Activated CD4-positive, alpha-beta memory T cell treated with anti-CD3 and anti-CD28 coated beads, Interleukin-2, amount 10 ng/mL, durations not matched to agents 7 days and 5 days (primary cell): ENCODE results near the gene ZNF630. TPM values are rescaled to one million over a fixed set of nuclear protein-coding genes. Genes with fewer than 3 reads are reported as not detected.
A peak's percentile ranks its signal among the peaks of the same experiment; 100 is the strongest.
"Not testable (repeated sequence)": the region's sequence is repeated elsewhere in the genome, so short reads cannot be mapped to it uniquely, and the experiment has no call there.

Experiments used
- CTCF ChIA-PET: fragments of 350-600 bp; sonication (Branson Sonifier 250); formaldehyde crosslinking; loops from one replicate; lab custom pipeline; 2021; ENCODE audit warnings: antibody characterized with exemption, inconsistent platforms; lab: Charles Lee
- POLR2A ChIA-PET: fragments of 350-600 bp; sonication (Branson Sonifier 250); formaldehyde crosslinking; loops from one replicate; lab custom pipeline; 2021; ENCODE audit warnings: antibody characterized with exemption; lab: Charles Lee
- DNase-seq: peaks from one replicate; pipeline ENCODE4 v3.0.0-alpha.2; 2020
- H3K27ac Mint-ChIP-seq: one replicate; pipeline ENCODE4 v1.8.0; 2021; ENCODE audit warnings: mild to moderate bottlenecking, mixed read lengths
- H3K27me3 Mint-ChIP-seq: one replicate; pipeline ENCODE4 v1.8.0; 2021; ENCODE audit warnings: mixed read lengths
- H3K36me3 Mint-ChIP-seq: one replicate; pipeline ENCODE4 v1.8.0; 2021; ENCODE audit warnings: low read depth, mixed read lengths
- H3K4me1 Mint-ChIP-seq: one replicate; pipeline ENCODE4 v1.8.0; 2021; ENCODE audit warnings: mixed read lengths
- H3K4me3 Mint-ChIP-seq: one replicate; pipeline ENCODE4 v1.8.0; 2021; ENCODE audit warnings: mild to moderate bottlenecking, mixed read lengths
- H3K9me3 Mint-ChIP-seq: one replicate; pipeline ENCODE4 v1.8.0; 2021; ENCODE audit warnings: mixed read lengths
- total RNA-seq, 2 experiments: library from RNA; stranded (reverse); gene quantifications; one replicate each; pipeline ENCODE4 v1.2.3, GENCODE V29; 2021

Gene ZNF630
- total RNA-seq, 2 experiments from 2014 or later, result 1.2 TPM

- Mint-ChIP-seq H3K9me3 (no peaks in the 10 kb centered on the region), H3K27me3 (peaks cover 2% of the 10 kb centered on the region), H3K4me1 (peaks cover 13% of the 10 kb centered on the region), H3K27ac (no peak overlapping the region), H3K36me3 (no peaks in the 10 kb centered on the region), H3K4me3 (no peak overlapping the region)
- no peak for DNase-seq
- ChIA-PET POLR2A (no interaction called here), CTCF (no interaction called here)
Measured at GRCh38 chrX:48022100-48022499, 49.3 kb downstream of the ZNF630 start.

- Mint-ChIP-seq H3K27ac (peak overlapping the region; percentile 79), H3K36me3 (no peaks in the 10 kb centered on the region), H3K4me1 (peaks cover 13% of the 10 kb centered on the region), H3K4me3 (peak overlapping the region; percentile 78), H3K27me3 (peaks cover 2% of the 10 kb centered on the region), H3K9me3 (no peaks in the 10 kb centered on the region)
- ChIA-PET CTCF (interaction anchor here (1.0 kb wide), 1 partner anchor 191 kb away, joined by 3 read pairs; no protein-coding TSS in a partner anchor), POLR2A (interaction anchor here (0.6 to 1.4 kb wide), 2 partner anchors 19 to 186 kb away, joined by 3 to 10 read pairs; partner anchors contain the start of gene ZNF81)
- DNase-seq, result peak; percentile 67
Measured at GRCh38 chrX:48021026-48021900, 50.2 kb downstream of the ZNF630 start.

- CTCF ChIA-PET, H3K4me3 Mint-ChIP-seq, H3K9me3 Mint-ChIP-seq, H3K27me3 Mint-ChIP-seq, H3K36me3 Mint-ChIP-seq: not testable (repeated sequence)
- peak; percentile 17 for DNase-seq
- peak overlapping the region; percentile 47 for H3K27ac Mint-ChIP-seq
- POLR2A ChIA-PET, result interaction anchor here (0.6 to 1.4 kb wide), 2 partner anchors 18 to 185 kb away, joined by 3 to 10 read pairs; partner anchors contain the start of gene ZNF81
- peaks cover 10% of the 10 kb centered on the region for H3K4me1 Mint-ChIP-seq
Measured at GRCh38 chrX:48020472-48020871, 51.0 kb downstream of the ZNF630 start.

GRCh38 chrX:48019892-48020291, 51.5 kb downstream of the ZNF630 start:
- CTCF ChIA-PET, POLR2A ChIA-PET, H3K4me1 Mint-ChIP-seq, H3K27me3 Mint-ChIP-seq, H3K9me3 Mint-ChIP-seq, H3K27ac Mint-ChIP-seq, H3K4me3 Mint-ChIP-seq, H3K36me3 Mint-ChIP-seq, DNase-seq: not testable (repeated sequence)

GRCh38 chrX:48016583-48017310, 54.7 kb downstream of the ZNF630 start:
- H3K4me3 Mint-ChIP-seq, H3K4me1 Mint-ChIP-seq, H3K36me3 Mint-ChIP-seq, POLR2A ChIA-PET, H3K9me3 Mint-ChIP-seq, CTCF ChIA-PET, H3K27me3 Mint-ChIP-seq, DNase-seq, H3K27ac Mint-ChIP-seq: not testable (repeated sequence)

- H3K4me3 Mint-ChIP-seq, POLR2A ChIA-PET, DNase-seq, H3K4me1 Mint-ChIP-seq, H3K9me3 Mint-ChIP-seq, H3K27ac Mint-ChIP-seq, H3K36me3 Mint-ChIP-seq, CTCF ChIA-PET, H3K27me3 Mint-ChIP-seq: not testable (repeated sequence)
Measured at GRCh38 chrX:48009445-48009960, 61.9 kb downstream of the ZNF630 start.

Other genes with a start within 250 kb of the ZNF630 start
- 1 to 10 TPM; 6.4 to 8.0 TPM for gene ZNF81, start 234.7 kb downstream of the ZNF630 start, total RNA-seq
- gene ZNF182, start 67.7 kb downstream of the ZNF630 start, total RNA-seq, result 1 to 10 TPM; 8.6 to 9.1 TPM
- not detected for gene SPACA5, start 64.7 kb downstream of the ZNF630 start, total RNA-seq
- not detected for gene SPACA5B, start 59.0 kb upstream of the ZNF630 start, total RNA-seq
- not detected for gene SSX5, start 125.2 kb upstream of the ZNF630 start, total RNA-seq
- not detected for gene SSX1, start 183.8 kb upstream of the ZNF630 start, total RNA-seq